Astrocyte (in vitro differentiated cells and primary cell): Measurements from ENCODE around the gene DOCK2. TPM values are rescaled to one million over a fixed set of nuclear protein-coding genes. Genes with fewer than 3 reads are reported as not detected.

ENCODE experiments used
- DNase-seq: peaks from one replicate; pipeline ENCODE4 v3.0.0-alpha.2; 2010; ENCODE audit warnings: low read depth
- FAIRE-seq: peaks from 2 replicates; lab custom pipeline; 2011; peaks lifted over from hg19 to GRCh38; lab: Jason Lieb, UNC
- H2AFZ ChIP-seq: 2 replicates; pipeline ENCODE4 v1.6.0; 2012; ENCODE audit warnings: low read depth, low read length, inconsistent platforms
- H3K27ac ChIP-seq: 2 replicates; pipeline ENCODE4 v1.5.1; 2011; ENCODE audit warnings: low read depth, low read length, inconsistent platforms
- H3K27me3 ChIP-seq: 2 replicates; pipeline ENCODE4 v1.6.0; 2011; ENCODE audit warnings: low read length, inconsistent platforms; ENCODE audit not compliant: insufficient read depth
- H3K36me3 ChIP-seq: 2 replicates; pipeline ENCODE4 v1.5.1; 2011; ENCODE audit warnings: low read length, inconsistent platforms; ENCODE audit not compliant: insufficient read depth
- H3K4me1 ChIP-seq: 2 replicates; pipeline ENCODE4 v1.5.1; 2011; ENCODE audit warnings: low read length, inconsistent platforms; ENCODE audit not compliant: insufficient read depth
- H3K4me2 ChIP-seq: 2 replicates; pipeline ENCODE4 v1.6.0; 2012; ENCODE audit warnings: low read length, inconsistent platforms
- H3K4me3 ChIP-seq: 2 replicates; pipeline ENCODE4 v1.5.1; 2011; ENCODE audit warnings: low read depth, mild to moderate bottlenecking, low read length, inconsistent platforms; ENCODE audit not compliant: insufficient read depth
- H3K79me2 ChIP-seq: 2 replicates; pipeline ENCODE4 v1.6.0; 2012; ENCODE audit warnings: mild to moderate bottlenecking, low read length, inconsistent platforms; ENCODE audit not compliant: insufficient read depth
- H3K9ac ChIP-seq: 2 replicates; pipeline ENCODE4 v1.6.0; 2012; ENCODE audit warnings: mild to moderate bottlenecking, low read length, inconsistent platforms
- H3K9me3 ChIP-seq: 2 replicates; pipeline ENCODE4 v1.5.1; 2012; ENCODE audit warnings: low read depth, mild to moderate bottlenecking, low read length, inconsistent platforms; ENCODE audit not compliant: insufficient read depth
- H4K20me1 ChIP-seq: 2 replicates; pipeline ENCODE4 v1.6.0; 2012; ENCODE audit warnings: low read length, inconsistent platforms; ENCODE audit not compliant: insufficient read depth
- H3K27ac Mint-ChIP-seq: one replicate; pipeline ENCODE4 v1.8.0; 2021; ENCODE audit warnings: mild to moderate bottlenecking, mixed read lengths; ENCODE audit not compliant: unreplicated experiment
- H3K27me3 Mint-ChIP-seq: one replicate; pipeline ENCODE4 v1.8.0; 2021; ENCODE audit warnings: low read depth, mixed read lengths; ENCODE audit not compliant: unreplicated experiment
- H3K36me3 Mint-ChIP-seq: one replicate; pipeline ENCODE4 v1.8.0; 2021; ENCODE audit warnings: low read depth, mixed read lengths; ENCODE audit not compliant: unreplicated experiment
- H3K4me1 Mint-ChIP-seq: one replicate; pipeline ENCODE4 v1.8.0; 2021; ENCODE audit warnings: low read depth, mixed read lengths; ENCODE audit not compliant: unreplicated experiment
- H3K4me3 Mint-ChIP-seq: one replicate; pipeline ENCODE4 v1.8.0; 2021; ENCODE audit warnings: mild to moderate bottlenecking, moderate library complexity, mixed read lengths; ENCODE audit not compliant: unreplicated experiment
- H3K9me3 Mint-ChIP-seq: one replicate; pipeline ENCODE4 v1.8.0; 2021; ENCODE audit warnings: mild to moderate bottlenecking, mixed read lengths; ENCODE audit not compliant: unreplicated experiment
- EZH2 ChIP-seq: IDR thresholded peaks from 2 replicates; pipeline ENCODE4 v1.6.1; 2012; ENCODE audit warnings: mild to moderate bottlenecking, low read length, inconsistent platforms; ENCODE audit not compliant: insufficient read depth
- total RNA-seq: library from RNA; stranded (reverse); gene quantifications from 2 replicates; pipeline ENCODE4 v1.2.1, GENCODE V29; 2021
- TF ChIP-seq, protein P1 (sequence below): IDR thresholded peaks from 2 replicates; pipeline ENCODE4 v1.5.1; 2011; ENCODE audit warnings: low read depth, mild to moderate bottlenecking, inconsistent platforms, low read length, moderate library complexity; ENCODE audit not compliant: insufficient read depth

DOCK2 gene
- total RNA-seq, 1 donor from 2014 or later: 0.66 TPM

DNA sequence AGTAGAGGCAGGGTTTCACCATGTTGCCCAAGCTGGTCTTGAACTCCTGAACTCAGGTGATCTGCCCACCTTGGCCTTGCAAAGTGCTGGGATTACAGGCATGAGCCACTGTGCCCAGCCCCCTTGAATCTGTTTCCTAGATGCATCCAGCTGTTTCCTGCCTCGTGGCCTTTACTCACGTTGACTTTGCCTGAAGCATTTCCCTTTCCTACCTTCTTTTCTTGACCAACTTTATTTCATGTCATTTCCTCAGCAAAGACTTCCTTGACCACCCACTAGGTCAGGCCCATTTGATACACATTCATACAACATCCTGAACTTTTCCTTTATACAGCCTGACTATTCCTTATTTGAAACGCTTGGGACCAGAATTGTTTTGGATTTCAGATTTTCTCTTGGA is 51.0 kb downstream of the DOCK2 start:
- no peaks in the 10 kb centered on the region for H3K4me1 Mint-ChIP-seq
- H3K79me2 ChIP-seq: no peaks in the 10 kb centered on the region
- H3K27me3 Mint-ChIP-seq: no peaks in the 10 kb centered on the region
- H3K36me3 Mint-ChIP-seq: no peaks in the 10 kb centered on the region
- H3K36me3 ChIP-seq: no peaks in the 10 kb centered on the region
- peaks cover 4% of the 10 kb centered on the region for H3K9me3 Mint-ChIP-seq
- H3K27me3 ChIP-seq: no peaks in the 10 kb centered on the region
- H3K27ac ChIP-seq: no peak overlapping the region
- no peak for TF ChIP-seq EZH2
- TF ChIP-seq, protein P1, sequence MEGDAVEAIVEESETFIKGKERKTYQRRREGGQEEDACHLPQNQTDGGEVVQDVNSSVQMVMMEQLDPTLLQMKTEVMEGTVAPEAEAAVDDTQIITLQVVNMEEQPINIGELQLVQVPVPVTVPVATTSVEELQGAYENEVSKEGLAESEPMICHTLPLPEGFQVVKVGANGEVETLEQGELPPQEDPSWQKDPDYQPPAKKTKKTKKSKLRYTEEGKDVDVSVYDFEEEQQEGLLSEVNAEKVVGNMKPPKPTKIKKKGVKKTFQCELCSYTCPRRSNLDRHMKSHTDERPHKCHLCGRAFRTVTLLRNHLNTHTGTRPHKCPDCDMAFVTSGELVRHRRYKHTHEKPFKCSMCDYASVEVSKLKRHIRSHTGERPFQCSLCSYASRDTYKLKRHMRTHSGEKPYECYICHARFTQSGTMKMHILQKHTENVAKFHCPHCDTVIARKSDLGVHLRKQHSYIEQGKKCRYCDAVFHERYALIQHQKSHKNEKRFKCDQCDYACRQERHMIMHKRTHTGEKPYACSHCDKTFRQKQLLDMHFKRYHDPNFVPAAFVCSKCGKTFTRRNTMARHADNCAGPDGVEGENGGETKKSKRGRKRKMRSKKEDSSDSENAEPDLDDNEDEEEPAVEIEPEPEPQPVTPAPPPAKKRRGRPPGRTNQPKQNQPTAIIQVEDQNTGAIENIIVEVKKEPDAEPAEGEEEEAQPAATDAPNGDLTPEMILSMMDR: no peak
- FAIRE-seq (no peak), DNase-seq (no peak)
- H3K4me3 Mint-ChIP-seq: no peak overlapping the region
- no peak overlapping the region for H2AFZ ChIP-seq
- H3K9me3 ChIP-seq: no peaks in the 10 kb centered on the region
- no peak overlapping the region for H3K4me3 ChIP-seq
- no peaks in the 10 kb centered on the region for H3K4me1 ChIP-seq
- no peak overlapping the region for H3K27ac Mint-ChIP-seq
- no peak overlapping the region for H3K9ac ChIP-seq
- H4K20me1 ChIP-seq: no peaks in the 10 kb centered on the region
- no peak overlapping the region for H3K4me2 ChIP-seq

DNA sequence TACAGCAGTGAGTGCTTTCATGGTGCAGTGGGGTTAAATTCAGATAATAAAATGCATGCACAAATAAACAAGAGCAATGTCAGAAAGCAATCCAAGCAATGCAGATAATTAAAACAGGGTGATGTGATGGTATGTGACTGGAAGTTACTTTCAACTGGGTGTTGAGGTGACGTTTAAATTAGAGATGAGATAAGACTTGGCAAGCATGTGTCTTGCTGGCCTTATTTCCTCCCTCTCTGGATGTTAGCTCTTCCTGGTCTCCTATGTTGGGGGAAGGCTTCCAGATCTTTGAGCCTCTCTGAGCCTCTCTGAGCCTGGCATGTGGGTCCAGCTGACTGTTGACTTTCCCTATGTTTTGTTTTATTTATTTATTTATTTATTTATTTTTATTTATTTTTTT is 54.4 kb downstream of the DOCK2 start:
- no peak overlapping the region for H3K4me3 Mint-ChIP-seq
- Histone ChIP-seq H4K20me1 (no peaks in the 10 kb centered on the region), H3K4me2 (no peak overlapping the region), H3K9me3 (no peaks in the 10 kb centered on the region), H3K4me1 (peaks cover 13% of the 10 kb centered on the region), H3K27ac (no peak overlapping the region), H3K79me2 (no peaks in the 10 kb centered on the region), H3K27me3 (no peaks in the 10 kb centered on the region), H3K9ac (no peak overlapping the region), H3K36me3 (no peaks in the 10 kb centered on the region), H3K4me3 (no peak overlapping the region), H2AFZ (no peak overlapping the region)
- H3K27ac Mint-ChIP-seq: no peak overlapping the region
- TF ChIP-seq EZH2: no peak
- TF ChIP-seq, protein P1: no peak
- FAIRE-seq (no peak), DNase-seq (peak; percentile 34)
- H3K4me1 Mint-ChIP-seq: peaks cover 16% of the 10 kb centered on the region
- H3K27me3 Mint-ChIP-seq: no peaks in the 10 kb centered on the region
- H3K36me3 Mint-ChIP-seq: no peaks in the 10 kb centered on the region
- H3K9me3 Mint-ChIP-seq: peaks cover 4% of the 10 kb centered on the region

- no peaks in the 10 kb centered on the region for H3K36me3 Mint-ChIP-seq
- peaks cover 4% of the 10 kb centered on the region for H3K9me3 Mint-ChIP-seq
- Histone ChIP-seq H4K20me1 (no peaks in the 10 kb centered on the region), H3K4me1 (peaks cover 30% of the 10 kb centered on the region), H3K79me2 (no peaks in the 10 kb centered on the region), H3K4me3 (no peak overlapping the region), H3K36me3 (no peaks in the 10 kb centered on the region), H3K9ac (no peak overlapping the region), H3K4me2 (no peak overlapping the region), H2AFZ (no peak overlapping the region), H3K27ac (peak overlapping the region; percentile 99), H3K9me3 (no peaks in the 10 kb centered on the region), H3K27me3 (no peaks in the 10 kb centered on the region)
- H3K4me3 Mint-ChIP-seq: no peak overlapping the region
- H3K27ac Mint-ChIP-seq: no peak overlapping the region
- no peak for FAIRE-seq
- TF ChIP-seq EZH2: no peak
- TF ChIP-seq, protein P1: no peak
- no peaks in the 10 kb centered on the region for H3K27me3 Mint-ChIP-seq
- peak; percentile 59 for DNase-seq
- peaks cover 35% of the 10 kb centered on the region for H3K4me1 Mint-ChIP-seq
Observed at GRCh38 chr5:169694091-169694625, 57.1 kb downstream of the DOCK2 start.
